Astrocyte (in vitro differentiated cells and primary cell): Measurements from ENCODE around the gene ZNF512B. TPM values are rescaled to one million over a fixed set of nuclear protein-coding genes. Genes with fewer than 3 reads are reported as not detected.
"Not testable (repeated sequence)": the region's sequence is repeated elsewhere in the genome, so short reads cannot be mapped to it uniquely, and the experiment has no call there.

Experiments used
- DNase-seq: peaks from one replicate; pipeline ENCODE4 v3.0.0-alpha.2; 2010; ENCODE audit warnings: low read depth
- FAIRE-seq: peaks from 2 replicates; lab custom pipeline; 2011; peaks lifted over from hg19 to GRCh38; lab: Jason Lieb, UNC
- H2AFZ ChIP-seq: 2 replicates; pipeline ENCODE4 v1.6.0; 2012; ENCODE audit warnings: low read depth, low read length, inconsistent platforms
- H3K27ac ChIP-seq: 2 replicates; pipeline ENCODE4 v1.5.1; 2011; ENCODE audit warnings: low read depth, low read length, inconsistent platforms
- H3K27me3 ChIP-seq: 2 replicates; pipeline ENCODE4 v1.6.0; 2011; ENCODE audit warnings: low read length, inconsistent platforms; ENCODE audit not compliant: insufficient read depth
- H3K36me3 ChIP-seq: 2 replicates; pipeline ENCODE4 v1.5.1; 2011; ENCODE audit warnings: low read length, inconsistent platforms; ENCODE audit not compliant: insufficient read depth
- H3K4me1 ChIP-seq: 2 replicates; pipeline ENCODE4 v1.5.1; 2011; ENCODE audit warnings: low read length, inconsistent platforms; ENCODE audit not compliant: insufficient read depth
- H3K4me2 ChIP-seq: 2 replicates; pipeline ENCODE4 v1.6.0; 2012; ENCODE audit warnings: low read length, inconsistent platforms
- H3K4me3 ChIP-seq: 2 replicates; pipeline ENCODE4 v1.5.1; 2011; ENCODE audit warnings: low read depth, mild to moderate bottlenecking, low read length, inconsistent platforms; ENCODE audit not compliant: insufficient read depth
- H3K79me2 ChIP-seq: 2 replicates; pipeline ENCODE4 v1.6.0; 2012; ENCODE audit warnings: mild to moderate bottlenecking, low read length, inconsistent platforms; ENCODE audit not compliant: insufficient read depth
- H3K9ac ChIP-seq: 2 replicates; pipeline ENCODE4 v1.6.0; 2012; ENCODE audit warnings: mild to moderate bottlenecking, low read length, inconsistent platforms
- H3K9me3 ChIP-seq: 2 replicates; pipeline ENCODE4 v1.5.1; 2012; ENCODE audit warnings: low read depth, mild to moderate bottlenecking, low read length, inconsistent platforms; ENCODE audit not compliant: insufficient read depth
- H4K20me1 ChIP-seq: 2 replicates; pipeline ENCODE4 v1.6.0; 2012; ENCODE audit warnings: low read length, inconsistent platforms; ENCODE audit not compliant: insufficient read depth
- H3K27ac Mint-ChIP-seq: one replicate; pipeline ENCODE4 v1.8.0; 2021; ENCODE audit warnings: mild to moderate bottlenecking, mixed read lengths; ENCODE audit not compliant: unreplicated experiment
- H3K27me3 Mint-ChIP-seq: one replicate; pipeline ENCODE4 v1.8.0; 2021; ENCODE audit warnings: low read depth, mixed read lengths; ENCODE audit not compliant: unreplicated experiment
- H3K36me3 Mint-ChIP-seq: one replicate; pipeline ENCODE4 v1.8.0; 2021; ENCODE audit warnings: low read depth, mixed read lengths; ENCODE audit not compliant: unreplicated experiment
- H3K4me1 Mint-ChIP-seq: one replicate; pipeline ENCODE4 v1.8.0; 2021; ENCODE audit warnings: low read depth, mixed read lengths; ENCODE audit not compliant: unreplicated experiment
- H3K4me3 Mint-ChIP-seq: one replicate; pipeline ENCODE4 v1.8.0; 2021; ENCODE audit warnings: mild to moderate bottlenecking, moderate library complexity, mixed read lengths; ENCODE audit not compliant: unreplicated experiment
- H3K9me3 Mint-ChIP-seq: one replicate; pipeline ENCODE4 v1.8.0; 2021; ENCODE audit warnings: mild to moderate bottlenecking, mixed read lengths; ENCODE audit not compliant: unreplicated experiment
- CTCF ChIP-seq: IDR thresholded peaks from 2 replicates; pipeline ENCODE4 v1.5.1; 2011; ENCODE audit warnings: low read depth, mild to moderate bottlenecking, inconsistent platforms, low read length, moderate library complexity; ENCODE audit not compliant: insufficient read depth
- EZH2 ChIP-seq: IDR thresholded peaks from 2 replicates; pipeline ENCODE4 v1.6.1; 2012; ENCODE audit warnings: mild to moderate bottlenecking, low read length, inconsistent platforms; ENCODE audit not compliant: insufficient read depth
- total RNA-seq: library from RNA; stranded (reverse); gene quantifications from 2 replicates; pipeline ENCODE4 v1.2.1, GENCODE V29; 2021

Gene ZNF512B
- total RNA-seq, 1 donor from 2014 or later: 27.7 TPM

GRCh38 chr20:63932606-63933160 is 37.0 kb downstream of the ZNF512B start:
- no peak overlapping the region for H3K4me3 ChIP-seq
- no peaks in the 10 kb centered on the region for H3K27me3 Mint-ChIP-seq
- no peak overlapping the region for H3K4me3 Mint-ChIP-seq
- H3K9me3 Mint-ChIP-seq: no peaks in the 10 kb centered on the region
- peaks cover 15% of the 10 kb centered on the region for H3K36me3 ChIP-seq
- FAIRE-seq: no peak
- no peak overlapping the region for H3K4me2 ChIP-seq
- no peaks in the 10 kb centered on the region for H3K9me3 ChIP-seq
- DNase-seq: no peak
- H3K27me3 ChIP-seq: no peaks in the 10 kb centered on the region
- no peak overlapping the region for H3K27ac Mint-ChIP-seq
- no peaks in the 10 kb centered on the region for H3K4me1 ChIP-seq
- no peak overlapping the region for H3K9ac ChIP-seq
- H3K79me2 ChIP-seq: peaks cover 46% of the 10 kb centered on the region
- no peak for TF ChIP-seq EZH2
- peaks cover 79% of the 10 kb centered on the region for H4K20me1 ChIP-seq
- H3K27ac ChIP-seq: no peak overlapping the region
- peaks cover 10% of the 10 kb centered on the region for H3K36me3 Mint-ChIP-seq
- H3K4me1 Mint-ChIP-seq: peaks cover under 1% of the 10 kb centered on the region
- no peak overlapping the region for H2AFZ ChIP-seq

- Histone ChIP-seq H3K4me2 (no peak overlapping the region), H3K4me3 (no peak overlapping the region), H3K9me3 (no peaks in the 10 kb centered on the region), H3K79me2 (peaks cover 55% of the 10 kb centered on the region), H3K36me3 (peaks cover 18% of the 10 kb centered on the region), H3K27ac (no peak overlapping the region), H4K20me1 (peaks cover 78% of the 10 kb centered on the region), H3K9ac (no peak overlapping the region), H2AFZ (no peak overlapping the region), H3K4me1 (no peaks in the 10 kb centered on the region), H3K27me3 (no peaks in the 10 kb centered on the region)
- Mint-ChIP-seq H3K9me3 (no peaks in the 10 kb centered on the region), H3K27ac (no peak overlapping the region), H3K4me3 (no peak overlapping the region), H3K27me3 (no peaks in the 10 kb centered on the region), H3K36me3 (peaks cover 10% of the 10 kb centered on the region), H3K4me1 (no peaks in the 10 kb centered on the region)
- no peak for TF ChIP-seq EZH2
- no peak for TF ChIP-seq CTCF
- no peak for FAIRE-seq
- no peak for DNase-seq
These were observed 38.0 kb downstream of the ZNF512B start for GRCh38 chr20:63931735-63932134.

GRCh38 chr20:63930971-63931553 is 38.7 kb downstream of the ZNF512B start:
- H3K79me2 ChIP-seq: peaks cover 59% of the 10 kb centered on the region
- Mint-ChIP-seq H3K9me3 (peaks cover 3% of the 10 kb centered on the region), H3K4me1 (peaks cover 3% of the 10 kb centered on the region), H3K27ac (no peak overlapping the region), H3K36me3 (peaks cover 11% of the 10 kb centered on the region), H3K4me3 (no peak overlapping the region), H3K27me3 (no peaks in the 10 kb centered on the region)
- H3K27ac ChIP-seq: no peak overlapping the region
- H4K20me1 ChIP-seq: peaks cover 78% of the 10 kb centered on the region
- TF ChIP-seq EZH2 (no peak), CTCF (no peak)
- DNase-seq (no peak), FAIRE-seq (no peak)
- H3K9me3 ChIP-seq: no peaks in the 10 kb centered on the region
- H3K9ac ChIP-seq: no peak overlapping the region
- H3K4me1 ChIP-seq: no peaks in the 10 kb centered on the region
- no peak overlapping the region for H3K4me2 ChIP-seq
- no peaks in the 10 kb centered on the region for H3K27me3 ChIP-seq
- no peak overlapping the region for H3K4me3 ChIP-seq
- H2AFZ ChIP-seq: no peak overlapping the region
- H3K36me3 ChIP-seq: peaks cover 18% of the 10 kb centered on the region

- not testable (repeated sequence) for H2AFZ ChIP-seq, H3K4me3 ChIP-seq, H3K9me3 ChIP-seq, H3K27ac Mint-ChIP-seq, H3K9me3 Mint-ChIP-seq, H3K4me2 ChIP-seq, H3K27me3 ChIP-seq, H3K4me3 Mint-ChIP-seq, FAIRE-seq, H3K9ac ChIP-seq, DNase-seq, H3K27me3 Mint-ChIP-seq, H3K4me1 Mint-ChIP-seq, H3K27ac ChIP-seq, H3K4me1 ChIP-seq
- H3K79me2 ChIP-seq: peaks cover 57% of the 10 kb centered on the region
- H4K20me1 ChIP-seq: peaks cover 75% of the 10 kb centered on the region
- peaks cover 18% of the 10 kb centered on the region for H3K36me3 ChIP-seq
- H3K36me3 Mint-ChIP-seq: peaks cover 11% of the 10 kb centered on the region
These were observed 40.3 kb downstream of the ZNF512B start for GRCh38 chr20:63929473-63929883.
